IMR-90 (cell line): ENCODE data around the gene THAP5. TPM values are rescaled to one million over a fixed set of nuclear protein-coding genes. Genes with fewer than 3 reads are reported as not detected.

Experiments
- ATAC-seq: fragments of 200-7000 bp; cut with Tn5 transposase; 2 replicates; pipeline ENCODE4 v1.9.1; 2020; ENCODE audit warnings: low read depth, mild to moderate bottlenecking, moderate library complexity
- BruUV-seq: library from RNA; stranded (reverse); fragments of 400-500 nt; replicated peaks from 2 replicates; lab custom pipeline; 2021; lab: Mats Ljungman, UMichigan
- CTCF ChIA-PET: fragments of 300-600 bp; formaldehyde crosslinking; extraction: SDS; loops from one replicate; lab custom pipeline; 2021; ENCODE audit warnings: antibody characterized with exemption; lab: Yijun Ruan, JAX
- POLR2A ChIA-PET: fragments of 300-600 bp; sonication (Branson Sonifier 250); formaldehyde crosslinking; loops from one replicate; lab custom pipeline; 2022; ENCODE audit warnings: antibody characterized with exemption; ENCODE audit not compliant: unreplicated experiment; lab: Charles Lee
- DNase-seq: peaks from one replicate; pipeline ENCODE4 v3.0.0; 2013
- H2AFZ ChIP-seq: replicated peaks from 2 replicates; pipeline ENCODE3; 2013; ENCODE audit warnings: low read length, mild to moderate bottlenecking; ENCODE audit not compliant: poor library complexity
- H2AK5ac ChIP-seq: 2 replicates; pipeline ENCODE4 v1.6.1; 2013; ENCODE audit warnings: low read depth, low read length, inconsistent platforms
- H2AK9ac ChIP-seq: replicated peaks from 2 replicates; pipeline ENCODE3; 2013; ENCODE audit warnings: mild to moderate bottlenecking, low read depth, low read length, moderate library complexity; ENCODE audit not compliant: poor library complexity
- H2BK120ac ChIP-seq: 2 replicates; pipeline ENCODE4 v1.6.1; 2013; ENCODE audit warnings: low read depth, low read length, inconsistent platforms
- H2BK15ac ChIP-seq: 3 replicates; pipeline ENCODE4 v1.6.1; 2013; ENCODE audit warnings: low read depth, low read length, inconsistent platforms
- H2BK20ac ChIP-seq: 2 replicates; pipeline ENCODE4 v1.6.1; 2013; ENCODE audit warnings: low read depth, mild to moderate bottlenecking, inconsistent platforms, low read length, moderate library complexity
- H2BK5ac ChIP-seq: 2 replicates; pipeline ENCODE4 v1.6.1; 2013; ENCODE audit warnings: mild to moderate bottlenecking, low read depth, low read length, inconsistent platforms; ENCODE audit not compliant: poor library complexity, severe bottlenecking
- H3K14ac ChIP-seq: replicated peaks from 2 replicates; pipeline ENCODE4 v1.6.1; 2013; ENCODE audit warnings: low read depth, low read length, inconsistent platforms
- H3K18ac ChIP-seq: 2 replicates; pipeline ENCODE4 v1.6.1; 2013; ENCODE audit warnings: low read depth, low read length, control low read depth
- H3K23ac ChIP-seq: 2 replicates; pipeline ENCODE4 v1.6.1; 2013; ENCODE audit warnings: low read depth, low read length, inconsistent platforms
- H3K27ac ChIP-seq: 2 replicates; pipeline ENCODE4 v1.5.1; 2013; ENCODE audit warnings: mild to moderate bottlenecking, control low read depth, low read length; ENCODE audit not compliant: insufficient read depth
- H3K27me3 ChIP-seq: 2 replicates; pipeline ENCODE4 v1.6.1; 2013; ENCODE audit warnings: low read length; ENCODE audit not compliant: control insufficient read depth, insufficient read depth
- H3K36me3 ChIP-seq: 2 replicates; pipeline ENCODE4 v1.6.1; 2013; ENCODE audit warnings: low read length, mixed read lengths; ENCODE audit not compliant: control insufficient read depth, insufficient read depth
- H3K4ac ChIP-seq: 2 replicates; pipeline ENCODE4 v1.6.1; 2013; ENCODE audit warnings: low read depth, low read length, inconsistent platforms
- H3K4me1 ChIP-seq: 2 replicates; pipeline ENCODE4 v1.6.1; 2013; ENCODE audit warnings: low read length, mixed read lengths; ENCODE audit not compliant: control insufficient read depth, insufficient read depth
- H3K4me2 ChIP-seq: 2 replicates; pipeline ENCODE4 v1.6.1; 2013; ENCODE audit warnings: low read depth, mild to moderate bottlenecking, control low read depth, low read length, moderate library complexity
- H3K4me3 ChIP-seq: 2 replicates; pipeline ENCODE4 v1.5.1; 2013; ENCODE audit warnings: low read depth, mild to moderate bottlenecking, control low read depth, low read length, moderate library complexity; ENCODE audit not compliant: insufficient read depth
- H3K56ac ChIP-seq: 2 replicates; pipeline ENCODE4 v1.6.1; 2013; ENCODE audit warnings: low read length, inconsistent platforms; ENCODE audit not compliant: insufficient read depth; ENCODE audit errors: extremely low read depth
- H3K79me1 ChIP-seq, 2 experiments: 2 replicates each; pipeline ENCODE4 v1.6.1; 2013; ENCODE audit warnings: low read length in 2 of 2, inconsistent platforms in 1 of 2, low read depth in 1 of 2
- H3K9ac ChIP-seq: 2 replicates; pipeline ENCODE4 v1.6.1; 2013; ENCODE audit warnings: low read depth, low read length, control low read depth
- H3K9me1 ChIP-seq: 2 replicates; pipeline ENCODE4 v1.6.1; 2013; ENCODE audit warnings: low read length, inconsistent platforms; ENCODE audit not compliant: insufficient read depth
- H3K9me3 ChIP-seq: 2 replicates; pipeline ENCODE4 v1.6.1; 2013; ENCODE audit warnings: low read length; ENCODE audit not compliant: control insufficient read depth, insufficient read depth
- H4K20me1 ChIP-seq: 2 replicates; pipeline ENCODE4 v1.6.1; 2013; ENCODE audit warnings: low read length, inconsistent platforms; ENCODE audit not compliant: insufficient read depth
- H4K5ac ChIP-seq: 2 replicates; pipeline ENCODE4 v1.6.1; 2013; ENCODE audit warnings: mild to moderate bottlenecking, low read depth, low read length, control low read depth
- H4K8ac ChIP-seq, 2 experiments: 2 replicates each; pipeline ENCODE4 v1.6.1; 2013; ENCODE audit warnings: low read depth in 2 of 2, low read length in 2 of 2, control low read depth in 1 of 2, inconsistent platforms in 1 of 2
- H4K91ac ChIP-seq: 2 replicates; pipeline ENCODE4 v1.6.1; 2013; ENCODE audit warnings: low read depth, low read length, inconsistent platforms; ENCODE audit not compliant: insufficient read depth
- BHLHE40 ChIP-seq: fragments of 150-350 bp; IDR thresholded peaks from 2 replicates; pipeline ENCODE4 v1.6.1; 2016; ENCODE audit warnings: mild to moderate bottlenecking, low read depth, low read length
- CEBPB ChIP-seq: IDR thresholded peaks from 2 replicates; pipeline ENCODE4 v1.6.1; 2012; ENCODE audit warnings: low read depth, low read length, improper control_type of control experiment
- ELK1 ChIP-seq: fragments of 150-350 bp; IDR thresholded peaks from 2 replicates; pipeline ENCODE4 v1.6.1; 2016; ENCODE audit warnings: low read depth, mild to moderate bottlenecking, low read length, moderate library complexity, borderline replicate concordance
- MXI1 ChIP-seq: IDR thresholded peaks from 2 replicates; pipeline ENCODE4 v1.6.1; 2012; ENCODE audit warnings: low read depth, mild to moderate bottlenecking, low read length, moderate library complexity, borderline replicate concordance
- NFE2L2 ChIP-seq: fragments of 150-350 bp; IDR thresholded peaks from 2 replicates; pipeline ENCODE4 v1.6.1; 2016; ENCODE audit warnings: low read depth, mild to moderate bottlenecking, low read length
- RCOR1 ChIP-seq: IDR thresholded peaks from 2 replicates; pipeline ENCODE4 v1.6.1; 2012; ENCODE audit warnings: mild to moderate bottlenecking, low read length, improper control_type of control experiment; ENCODE audit not compliant: insufficient replicate concordance
- WGBS, 2 experiments: methylation state at CpG; one replicate each; pipeline versions ENCODE4 v1.1.5 to v1.1.7; 2013; ENCODE audit warnings: missing lambda C conversion rate in 2 of 2; ENCODE audit not compliant: insufficient read length in 1 of 2; ENCODE audit errors: extremely low coverage in 2 of 2; 5-methylcytosine and 5-hydroxymethylcytosine counted together
- dilution Hi-C: fragments of 300-500 bp; cut with HindIII; formaldehyde crosslinking; loops from one replicate; pipeline ENCODE4 v1.14.3; 2018; ENCODE audit warnings: low sequenced_read_pairs; ENCODE audit not compliant: unreplicated experiment
- in situ Hi-C: fragments of 300-500 bp; cut with MboI; formaldehyde crosslinking; loops from 3 replicates; pipeline ENCODE4 v1.14.3; 2019; ENCODE audit warnings: low sequenced_read_pairs, inconsistent platforms, mixed read lengths
- intact Hi-C: fragments of 100-400 bp; cut with micrococcal nuclease; formaldehyde crosslinking; loops from 2 replicates; pipeline ENCODE4 v1.10.0; 2022
- polyA plus RNA-seq, 3 experiments: library from polyadenylated mRNA; depleted of rRNA; stranded (reverse); fragments of >200 nt; gene quantifications; 2 replicates each; pipeline ENCODE4 v1.2.3, GENCODE V29; 2012; ENCODE audit warnings: low replicate concordance in 1 of 3
- total RNA-seq: library from RNA; depleted of rRNA; stranded (reverse); fragments of >200 nt; gene quantifications from 2 replicates; pipeline ENCODE4 v1.2.3, GENCODE V29; 2012

THAP5 gene
- total and polyA plus RNA-seq, 2 of the 4 experiments (the other 2 are of a cell fraction) = 6.7 to 23.7 TPM

DNA sequence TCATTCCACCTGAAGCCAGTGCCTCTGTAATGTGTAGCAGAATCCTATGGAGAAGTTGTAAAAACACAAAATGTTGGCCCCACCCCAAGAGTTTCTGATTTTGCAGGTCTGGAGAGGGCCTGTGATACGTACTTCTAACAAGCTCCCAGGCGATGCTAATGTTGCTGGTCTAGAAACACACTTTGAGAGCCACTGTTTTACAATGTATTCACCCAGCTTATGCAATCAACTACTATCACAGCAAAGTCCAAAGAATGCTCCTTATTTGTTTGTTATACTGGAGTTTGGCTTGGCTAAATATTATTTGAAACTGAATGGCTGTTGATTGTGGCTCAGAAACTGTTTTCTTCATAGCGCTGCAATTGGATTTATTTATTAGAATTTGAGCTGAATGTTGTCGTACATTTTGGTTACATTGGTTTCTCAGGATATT lies 44.5 kb upstream of the THAP5 start:
- Histone ChIP-seq H3K4ac (no peak overlapping the region), H3K4me3 (no peak overlapping the region), H3K4me2 (no peak overlapping the region), H2BK120ac (no peak overlapping the region), H3K27ac (no peak overlapping the region), H3K23ac (no peak overlapping the region), H3K56ac (no peak overlapping the region), H2AK9ac (no peak overlapping the region), H3K4me1 (no peaks in the 10 kb centered on the region), H2AFZ (no peak overlapping the region), H3K79me1 (no peaks in the 10 kb centered on the region), H3K18ac (no peak overlapping the region), H3K36me3 (no peaks in the 10 kb centered on the region), H3K9me3 (no peaks in the 10 kb centered on the region), H2BK5ac (no peak overlapping the region), H4K20me1 (no peaks in the 10 kb centered on the region), H3K9ac (no peak overlapping the region), H2BK15ac (no peak overlapping the region), H4K8ac (no peak overlapping the region), H3K14ac (no peak overlapping the region), H3K27me3 (peaks cover 2% of the 10 kb centered on the region), H4K91ac (no peak overlapping the region), H4K5ac (no peak overlapping the region), H3K9me1 (no peaks in the 10 kb centered on the region), H2BK20ac (no peak overlapping the region), H2AK5ac (no peak overlapping the region)
- no peak for TF ChIP-seq RCOR1
- no peak for TF ChIP-seq MXI1
- no peak for TF ChIP-seq CEBPB
- TF ChIP-seq BHLHE40 = no peak
- TF ChIP-seq NFE2L2 = no peak
- no peak for TF ChIP-seq ELK1
- POLR2A ChIA-PET = no interaction called here
- DNase-seq (no peak), ATAC-seq (no peak)
- no TSS peak for BruUV-seq
- CTCF ChIA-PET = interaction anchor here (0.5 to 1.3 kb wide), 2 partner anchors 8 to 11 kb away, joined by 3 read pairs; no protein-coding TSS in a partner anchor
- in situ Hi-C loops = loop anchor here (25.0 kb wide), 1 partner anchor 1823 kb away; no protein-coding TSS in a partner anchor
- no CpG with 5 or more reads among the region's 4 CpGs for WGBS, 2 experiments
- dilution Hi-C loops = no loop called here
- intact Hi-C loops = no loop called here
